OCI-LY3 (cell line): ENCODE results near the gene PNPLA3.

Experiments
- H2AFZ ChIP-seq: fragments of 200-600, 300-600 bp; shearing (Covaris generic); 2 replicates; pipeline ENCODE4 v1.6.0; 2014; ENCODE audit warnings: antibody characterized with exemption, low read depth, low read length
- H3K27ac ChIP-seq: fragments of 200-600, 300-600 bp; sonication (generic); 2 replicates; pipeline ENCODE4 v1.5.1; 2014; ENCODE audit warnings: mild to moderate bottlenecking, low read length, moderate library complexity, mixed read lengths
- H3K27me3 ChIP-seq: fragments of 200-600, 300-600 bp; sonication (generic); 2 replicates; pipeline ENCODE4 v1.6.1; 2014; ENCODE audit warnings: low read depth, low read length, mixed read lengths
- H3K36me3 ChIP-seq: fragments of 200-600, 300-600 bp; sonication (generic); replicated peaks from 2 replicates; pipeline ENCODE3; 2014; ENCODE audit warnings: low read depth, low read length, mixed read lengths
- H3K4me1 ChIP-seq: fragments of 300-600, 200-600 bp; sonication (generic); 2 replicates; pipeline ENCODE4 v1.6.1; 2014; ENCODE audit warnings: low read length, mixed read lengths
- H3K4me2 ChIP-seq: fragments of 200-600, 300-600 bp; sonication (generic); 2 replicates; pipeline ENCODE4 v1.6.1; 2014; ENCODE audit warnings: low read length, mixed read lengths
- H3K4me3 ChIP-seq: fragments of 300-600, 200-600 bp; sonication (generic); 2 replicates; pipeline ENCODE4 v1.5.1; 2014; ENCODE audit warnings: antibody characterized with exemption, mild to moderate bottlenecking, low read length, moderate library complexity
- H3K79me2 ChIP-seq: fragments of 300-600, 200-600 bp; shearing (Covaris generic); 2 replicates; pipeline ENCODE4 v1.6.1; 2014; ENCODE audit warnings: mild to moderate bottlenecking, low read length, mixed read lengths
- H3K9ac ChIP-seq: fragments of 300-600, 200-600 bp; shearing (Covaris generic); 2 replicates; pipeline ENCODE4 v1.6.0; 2014; ENCODE audit warnings: mild to moderate bottlenecking, low read length, moderate library complexity
- H3K9me3 ChIP-seq: fragments of 200-600, 300-600 bp; shearing (Covaris generic); 2 replicates; pipeline ENCODE4 v1.6.1; 2014; ENCODE audit warnings: low read length, mixed read lengths; ENCODE audit not compliant: insufficient read depth
- H4K20me1 ChIP-seq: fragments of 200-600, 300-600 bp; sonication (generic); 2 replicates; pipeline ENCODE4 v1.6.1; 2016; ENCODE audit warnings: low read length, mixed read lengths; ENCODE audit not compliant: insufficient read depth
- CTCF ChIP-seq: fragments of 200-600, 300-600 bp; sonication (generic); IDR thresholded peaks from 2 replicates; pipeline ENCODE4 v1.5.1; 2014; ENCODE audit warnings: antibody characterized with exemption, low read length, low read depth
- EZH2phosphoT487 ChIP-seq: fragments of 200-600 bp; shearing (Covaris generic); IDR thresholded peaks from 2 replicates; pipeline ENCODE4 v1.6.1; 2018; ENCODE audit warnings: antibody characterized with exemption, mixed run types, low read depth

Gene PNPLA3

DNA sequence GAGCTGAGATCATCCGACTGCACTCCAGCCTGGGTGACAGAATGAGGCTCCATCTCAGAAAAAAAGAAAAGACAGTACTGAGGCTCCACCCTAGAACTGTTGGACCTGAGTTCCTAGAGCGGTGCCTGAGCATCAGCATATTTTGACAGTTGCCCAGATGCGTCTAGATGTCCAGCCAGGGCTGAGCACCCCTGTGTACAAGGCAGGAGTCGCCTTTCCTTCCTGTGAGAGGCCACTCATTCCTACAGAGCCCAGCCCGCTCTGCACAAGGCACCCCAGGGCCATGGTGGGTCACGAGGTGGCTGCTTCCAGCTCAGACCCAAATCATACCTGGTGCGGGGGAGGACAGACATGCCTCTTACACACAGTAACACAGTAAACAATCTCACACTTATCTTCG, 47.5 kb downstream of the PNPLA3 start:
- Histone ChIP-seq H3K79me2 (no peaks in the 10 kb centered on the region; the same call in 1 of the 2 replicates), H3K27me3 (no peaks in the 10 kb centered on the region), H3K9me3 (no peaks in the 10 kb centered on the region), H3K4me3 (no peak overlapping the region), H3K36me3 (peaks cover 67% of the 10 kb centered on the region), H2AFZ (no peak overlapping the region), H3K4me2 (no peak overlapping the region), H3K27ac (no peak overlapping the region), H3K4me1 (no peaks in the 10 kb centered on the region), H4K20me1 (no peaks in the 10 kb centered on the region), H3K9ac (no peak overlapping the region)
- TF ChIP-seq CTCF (no peak), EZH2phosphoT487 (no peak)

- H3K4me3 ChIP-seq, result no peak overlapping the region
- no peaks in the 10 kb centered on the region for H3K27me3 ChIP-seq
- H3K79me2 ChIP-seq, result no peaks in the 10 kb centered on the region; the same call in 1 of the 2 replicates
- TF ChIP-seq EZH2phosphoT487 (no peak), CTCF (no peak)
- H3K36me3 ChIP-seq, result peaks cover 65% of the 10 kb centered on the region
- H3K4me2 ChIP-seq, result no peak overlapping the region
- H4K20me1 ChIP-seq, result no peaks in the 10 kb centered on the region
- no peaks in the 10 kb centered on the region for H3K9me3 ChIP-seq
- H3K9ac ChIP-seq, result no peak overlapping the region
- H3K27ac ChIP-seq, result no peak overlapping the region
- no peaks in the 10 kb centered on the region for H3K4me1 ChIP-seq
- no peak overlapping the region for H2AFZ ChIP-seq
Measured at GRCh38 chr22:43972931-43973462, 49.4 kb downstream of the PNPLA3 start.

GRCh38 chr22:43974028-43974545, 50.5 kb downstream of the PNPLA3 start:
- TF ChIP-seq EZH2phosphoT487 (no peak), CTCF (no peak)
- Histone ChIP-seq H3K9me3 (no peaks in the 10 kb centered on the region), H4K20me1 (no peaks in the 10 kb centered on the region), H3K4me3 (no peak overlapping the region), H2AFZ (no peak overlapping the region), H3K27ac (no peak overlapping the region), H3K9ac (no peak overlapping the region), H3K4me1 (no peaks in the 10 kb centered on the region), H3K79me2 (no peaks in the 10 kb centered on the region; the same call in 1 of the 2 replicates), H3K27me3 (no peaks in the 10 kb centered on the region), H3K4me2 (no peak overlapping the region), H3K36me3 (peaks cover 58% of the 10 kb centered on the region)

- TF ChIP-seq EZH2phosphoT487 (no peak), CTCF (no peak)
- H3K4me1 ChIP-seq, result no peaks in the 10 kb centered on the region
- no peaks in the 10 kb centered on the region for H3K79me2 ChIP-seq
- no peaks in the 10 kb centered on the region for H3K27me3 ChIP-seq
- no peak overlapping the region for H2AFZ ChIP-seq
- no peaks in the 10 kb centered on the region for H3K9me3 ChIP-seq
- no peaks in the 10 kb centered on the region for H4K20me1 ChIP-seq
- H3K36me3 ChIP-seq, result peaks cover 57% of the 10 kb centered on the region
- no peak overlapping the region for H3K4me3 ChIP-seq
- H3K9ac ChIP-seq, result no peak overlapping the region
- H3K27ac ChIP-seq, result no peak overlapping the region
- H3K4me2 ChIP-seq, result no peak overlapping the region
Measured at GRCh38 chr22:43975041-43975440, 51.4 kb downstream of the PNPLA3 start.
